GM19099 (cell line): Measurements from ENCODE around the gene TMEM89.

Source experiments
- POLR2A ChIP-seq: IDR thresholded peaks from 3 replicates; pipeline ENCODE4 v1.6.1; 2011; ENCODE audit warnings: low read depth; ENCODE audit not compliant: insufficient read length; ENCODE audit errors: extremely low read depth

TMEM89 gene

DNA sequence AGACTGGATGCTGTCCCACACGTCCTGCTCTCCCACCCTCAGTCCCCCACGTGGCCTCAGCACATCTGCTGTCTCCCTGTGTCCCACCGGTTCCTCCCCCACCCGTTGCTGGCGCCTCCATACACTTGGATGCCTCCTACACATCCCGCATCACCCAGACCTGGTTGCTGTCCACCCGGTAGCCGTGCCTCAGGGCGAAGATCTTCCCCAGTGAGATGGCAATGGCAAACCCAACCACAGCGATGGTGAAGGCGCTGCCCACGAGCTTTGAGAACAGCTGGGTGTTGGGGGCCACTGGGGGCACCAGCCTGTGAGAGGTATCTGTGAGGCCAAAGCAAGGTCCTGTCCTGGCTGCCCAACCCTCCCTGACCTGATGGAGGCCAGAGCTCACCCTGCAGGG is 9.3 kb upstream of the TMEM89 start:
- TF ChIP-seq POLR2A: no peak

DNA sequence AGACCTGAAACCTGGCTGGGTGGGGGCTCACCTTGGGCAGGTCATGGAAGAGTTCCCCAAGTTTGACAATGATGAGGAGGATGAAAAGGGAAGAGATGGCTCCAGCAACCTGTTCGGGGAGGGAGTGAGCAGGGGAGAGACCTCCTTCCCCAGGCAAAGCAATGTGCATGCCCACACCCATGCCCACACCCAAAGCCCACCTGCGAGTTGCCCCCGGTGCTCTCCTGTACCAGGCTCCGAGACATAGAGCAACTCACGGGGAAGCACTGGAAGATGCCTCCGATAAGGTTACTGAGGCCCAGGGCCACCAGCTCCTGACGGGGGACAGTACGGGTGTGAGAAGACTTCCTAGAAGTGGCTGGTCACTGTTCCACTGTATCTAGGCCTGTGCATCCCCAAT is 8.8 kb upstream of the TMEM89 start:
- TF ChIP-seq POLR2A: no peak

DNA sequence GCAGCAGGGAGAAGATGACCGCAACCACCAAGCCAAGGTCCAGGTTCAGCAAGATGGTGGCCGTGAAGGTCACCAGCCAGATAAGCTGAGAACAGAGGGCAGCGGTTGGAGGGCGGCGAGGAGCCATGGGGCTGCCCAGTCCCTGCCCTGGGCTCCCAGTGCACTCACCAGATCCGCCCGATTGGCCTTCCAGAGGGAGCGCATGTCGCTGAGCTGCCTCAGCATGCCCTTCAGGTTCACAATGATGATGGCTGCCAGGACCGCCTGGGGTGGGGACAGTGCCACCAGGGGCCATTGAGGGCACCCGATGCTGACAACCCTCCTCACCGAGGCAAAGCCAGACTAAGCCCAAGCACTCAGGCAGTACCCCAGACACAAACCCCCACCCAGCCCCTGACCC is 8.3 kb upstream of the TMEM89 start:
- TF ChIP-seq POLR2A: no peak

DNA sequence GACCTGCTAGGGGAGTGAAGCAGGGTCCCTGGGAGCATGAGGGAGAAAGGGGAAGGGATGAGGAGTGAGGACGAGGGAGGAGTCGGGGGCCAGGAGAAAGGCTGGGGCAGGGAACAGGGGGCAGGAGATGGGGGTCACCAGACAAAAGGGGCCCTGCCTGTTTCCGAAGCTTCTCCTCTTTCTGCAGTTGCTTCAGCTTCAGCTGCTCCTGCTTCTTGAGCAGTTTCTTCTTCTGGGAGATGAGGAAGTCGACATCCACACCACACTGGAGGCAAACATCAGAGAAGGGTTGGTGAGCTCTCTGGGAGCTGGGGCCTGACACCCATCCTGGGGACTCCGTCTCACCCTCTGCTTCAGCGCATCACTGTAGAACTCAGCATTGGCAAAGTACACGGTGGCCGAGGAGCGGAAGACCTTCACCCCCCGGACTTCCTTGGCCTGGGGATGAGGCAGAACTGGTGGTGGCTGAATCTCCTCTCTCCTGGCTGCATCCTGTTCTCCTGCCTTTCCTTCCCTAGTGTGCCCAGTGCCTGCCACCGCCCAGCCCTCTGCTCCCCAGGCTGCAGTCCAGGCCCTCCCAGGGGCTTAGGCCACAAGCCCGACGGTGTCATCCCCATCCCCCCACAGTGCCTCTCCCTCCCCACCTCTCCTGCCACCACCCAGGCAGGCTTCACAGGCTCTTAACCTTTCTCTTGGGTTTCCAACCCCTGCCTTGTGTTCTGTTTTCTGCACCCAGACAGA is 6.9 kb upstream of the TMEM89 start:
- no peak for TF ChIP-seq POLR2A

DNA sequence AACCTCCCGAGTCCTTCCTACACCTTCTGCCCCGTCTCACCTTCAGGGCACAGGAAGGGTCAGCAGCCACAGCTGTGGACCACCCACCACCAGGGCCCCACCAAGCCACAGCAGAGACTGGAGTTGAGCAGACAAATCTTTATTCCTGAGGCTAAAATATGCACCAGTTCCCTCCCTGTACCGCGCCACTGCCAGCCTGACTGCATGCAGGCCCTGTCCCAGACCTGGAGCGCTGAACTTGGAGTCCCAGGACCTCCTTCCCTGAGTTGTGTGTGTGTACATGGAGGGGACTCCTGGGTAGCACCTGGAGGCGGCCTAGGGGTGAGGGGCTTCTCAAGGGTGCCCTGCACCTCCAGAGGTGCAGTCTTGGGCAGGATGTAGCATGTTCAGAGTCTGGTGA is 4.0 kb upstream of the TMEM89 start:
- TF ChIP-seq POLR2A: no peak

DNA sequence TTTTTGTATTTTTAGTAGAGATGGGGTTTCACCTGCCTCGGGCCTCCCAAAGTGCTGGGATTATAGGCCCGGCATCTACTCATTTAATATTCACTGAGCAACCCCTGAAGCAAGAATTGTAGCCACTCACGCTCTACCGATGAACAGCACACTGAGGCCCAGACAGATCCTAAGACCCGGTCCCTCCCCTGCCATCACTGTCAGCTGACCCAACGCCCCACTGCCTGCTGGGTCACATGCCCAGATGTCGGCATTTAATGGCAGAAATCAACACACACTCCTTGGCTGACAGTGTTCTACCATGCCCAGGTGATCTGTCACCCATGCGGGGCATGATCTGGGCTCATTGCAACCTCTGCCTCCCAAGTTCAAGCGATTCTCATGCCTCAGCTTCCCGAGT is 3.2 kb upstream of the TMEM89 start:
- TF ChIP-seq POLR2A: no peak

DNA sequence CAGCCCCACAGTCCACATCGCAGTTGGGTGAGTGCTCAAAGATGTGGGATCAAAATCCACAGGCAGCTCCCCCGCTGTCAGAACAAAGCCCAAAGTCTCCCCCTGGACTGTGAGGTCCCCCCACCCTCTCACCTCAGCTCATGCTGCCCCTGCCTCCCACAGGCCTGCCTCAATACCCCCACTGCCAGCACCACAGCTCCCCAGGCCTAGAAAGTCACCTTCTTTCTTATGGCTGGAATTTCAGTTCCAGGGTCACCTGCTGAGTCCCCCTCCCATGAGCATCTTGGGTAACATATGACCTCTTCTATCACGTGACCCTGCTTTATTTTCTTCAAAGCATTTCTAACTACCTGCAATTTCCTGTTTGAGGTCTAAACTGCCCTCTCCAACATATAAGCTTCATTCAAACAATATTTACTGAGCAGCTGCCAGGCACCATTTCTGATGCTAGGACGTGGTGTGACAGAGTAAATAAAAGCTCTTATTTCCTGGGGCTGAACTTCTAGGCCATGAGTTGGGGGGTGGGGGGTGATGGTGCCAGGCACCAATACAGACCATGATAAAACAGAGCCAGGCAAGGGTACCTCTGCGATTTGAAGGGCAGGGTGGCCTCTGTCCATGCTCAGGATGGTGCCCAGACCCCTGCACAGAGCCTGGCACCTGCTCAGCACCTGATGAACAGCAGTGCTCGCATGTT is 2.4 kb upstream of the TMEM89 start:
- TF ChIP-seq POLR2A: no peak

DNA sequence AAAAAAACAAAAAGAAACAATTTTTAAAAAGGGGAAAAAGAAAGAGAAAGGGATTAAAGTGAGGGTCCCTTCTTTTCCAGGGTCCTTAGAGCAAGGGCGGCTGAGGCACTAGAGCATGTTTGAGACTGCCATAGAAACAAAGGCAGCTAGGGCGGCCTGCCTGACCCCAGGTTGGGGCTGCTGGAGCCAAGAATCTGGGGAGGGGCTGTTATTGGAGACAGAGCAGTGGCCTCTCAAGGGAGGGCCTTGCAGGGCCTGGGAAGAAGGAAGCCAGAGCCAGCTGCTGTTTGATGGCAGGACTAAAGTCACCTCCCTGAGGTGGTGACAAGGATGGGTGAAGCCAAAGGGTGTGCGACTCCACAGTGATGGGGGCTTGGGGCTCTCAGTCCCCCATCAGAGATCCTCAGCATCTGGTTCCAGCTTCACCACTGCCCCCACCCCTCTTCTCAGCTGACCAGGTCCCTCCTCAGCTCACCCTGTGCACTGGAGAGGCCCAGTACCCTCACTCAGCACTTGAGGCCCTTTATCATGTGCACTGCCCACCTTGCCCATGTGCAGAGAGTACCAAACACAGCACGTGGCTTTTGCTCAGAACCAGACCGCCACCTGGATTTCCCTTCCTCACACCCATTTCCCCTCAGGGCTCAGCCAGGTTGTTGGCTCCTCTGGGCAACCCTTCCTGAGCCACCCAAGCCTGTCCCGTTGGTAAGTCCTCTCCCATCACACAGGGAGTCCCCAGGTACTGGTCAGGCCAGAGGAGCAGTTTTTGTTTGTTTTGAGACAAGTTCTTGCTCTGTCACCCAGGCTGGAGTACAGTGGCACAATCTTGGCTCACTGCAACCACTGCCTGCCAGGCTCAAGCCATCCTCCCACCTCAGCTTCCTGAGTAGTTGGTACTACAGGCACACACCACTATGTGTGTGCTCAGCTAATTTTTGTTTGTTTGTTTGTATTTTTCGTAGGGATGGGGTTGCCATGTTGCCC is 1.7 kb downstream of the TMEM89 start:
- no peak for TF ChIP-seq POLR2A

DNA sequence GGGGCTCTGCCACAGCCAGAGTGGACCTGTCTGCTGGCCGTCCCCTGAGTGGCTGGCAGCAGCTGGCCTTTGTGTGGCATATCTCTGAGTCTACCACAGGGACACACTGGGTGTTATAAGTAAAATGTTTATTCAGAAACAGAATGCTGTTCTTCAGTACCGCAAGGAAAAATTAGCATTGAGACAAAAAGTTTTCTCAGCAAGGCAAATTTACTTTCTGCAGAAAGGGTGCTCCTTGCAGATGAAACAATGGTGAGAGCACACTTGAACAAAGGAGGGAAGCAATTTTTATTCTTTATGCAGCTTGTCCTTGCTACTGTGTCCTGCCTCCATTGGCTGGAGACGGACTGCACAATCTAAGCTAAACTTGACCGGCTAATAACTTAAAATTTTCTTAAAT is 4.0 kb downstream of the TMEM89 start:
- no peak for TF ChIP-seq POLR2A

DNA sequence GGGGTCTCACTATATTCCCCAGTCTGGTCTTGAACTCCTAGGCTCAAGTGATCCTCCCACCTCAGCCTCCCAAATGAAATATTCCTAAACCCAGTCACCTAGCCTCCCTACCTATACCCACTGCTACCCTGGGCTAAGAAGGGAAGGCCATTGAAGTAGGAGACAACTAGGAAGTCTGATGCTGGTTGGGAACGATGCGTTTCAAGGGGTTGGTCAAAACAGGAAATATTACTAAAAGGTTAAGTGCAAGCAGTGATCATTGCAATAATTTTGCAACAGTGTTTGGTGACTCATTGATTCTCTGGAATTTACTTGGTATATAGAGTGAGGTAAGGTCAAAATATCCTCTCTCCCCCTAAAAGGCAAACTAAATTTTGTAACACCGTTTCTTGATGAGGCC is 7.5 kb downstream of the TMEM89 start:
- no peak for TF ChIP-seq POLR2A

DNA sequence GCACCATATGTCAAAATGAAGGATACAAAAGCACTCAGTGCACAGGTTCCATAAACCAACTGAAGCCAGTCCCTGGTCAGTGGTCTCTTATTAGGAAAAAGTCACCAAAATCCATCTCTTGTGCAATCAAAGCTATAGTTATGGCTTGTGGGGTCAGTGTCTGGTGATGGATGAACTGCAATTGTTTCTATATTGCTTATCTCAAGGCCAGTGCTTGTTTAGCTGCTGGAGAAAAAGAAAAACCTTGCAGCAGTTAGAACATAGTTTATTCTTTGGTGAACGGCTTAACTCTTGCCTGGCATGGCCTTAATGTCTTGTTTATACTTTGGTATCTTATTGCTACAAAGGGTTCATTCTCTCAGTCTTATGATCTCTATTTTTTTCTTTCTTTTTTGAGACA is 9.3 kb downstream of the TMEM89 start:
- TF ChIP-seq POLR2A: no peak

DNA sequence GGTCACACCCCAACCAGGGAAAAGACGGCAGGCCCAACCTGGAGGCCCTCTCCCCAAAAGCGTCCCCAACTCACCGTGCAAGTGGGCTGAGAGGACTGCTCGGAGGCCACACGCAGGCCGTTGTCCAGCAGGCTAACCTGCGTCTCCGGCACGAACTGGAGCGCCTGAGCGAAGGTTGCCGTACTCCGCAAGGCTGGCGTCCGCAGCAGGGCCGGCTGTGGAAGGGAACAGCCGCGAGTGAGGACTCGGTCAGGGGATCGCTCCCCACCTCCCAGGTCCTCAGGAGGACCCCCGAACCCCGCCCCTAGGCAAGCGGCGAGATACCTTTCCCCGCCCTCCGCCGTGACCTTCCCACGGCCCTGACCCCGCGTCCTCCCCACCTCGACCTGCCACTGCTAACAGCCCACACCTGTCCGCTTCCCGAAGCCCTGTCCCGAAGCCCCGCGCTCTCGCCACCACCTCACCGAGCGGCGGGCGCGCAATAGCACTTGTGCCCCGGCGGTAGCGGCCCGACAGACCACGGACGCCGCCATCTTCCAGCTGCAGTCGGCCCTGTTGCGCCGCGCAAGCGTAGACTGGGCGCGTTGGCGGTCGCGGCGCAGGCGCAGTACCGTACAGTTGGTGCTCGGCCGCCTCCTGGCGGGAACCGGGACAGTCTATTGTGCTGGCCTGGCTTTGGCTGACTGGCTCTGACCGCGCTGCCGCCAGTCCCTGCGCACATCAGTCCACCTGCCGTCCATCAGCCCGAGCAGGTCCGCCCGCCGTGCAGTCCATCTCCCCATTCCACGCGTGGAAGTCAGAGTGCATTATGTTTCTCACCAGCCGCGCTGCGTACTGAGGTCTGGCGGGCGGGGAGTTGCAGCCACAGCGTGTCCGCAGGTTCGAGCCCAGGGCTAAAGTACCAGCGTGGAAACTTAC is 12.2 kb downstream of the TMEM89 start, which contains the start of gene UQCRC1:
TSS of gene UQCRC1 (minus strand) at position 559 of the 918 bp plus-strand sequence. CDS start at position 533, 26 bp downstream.
- TF ChIP-seq POLR2A: peak; percentile 96

DNA sequence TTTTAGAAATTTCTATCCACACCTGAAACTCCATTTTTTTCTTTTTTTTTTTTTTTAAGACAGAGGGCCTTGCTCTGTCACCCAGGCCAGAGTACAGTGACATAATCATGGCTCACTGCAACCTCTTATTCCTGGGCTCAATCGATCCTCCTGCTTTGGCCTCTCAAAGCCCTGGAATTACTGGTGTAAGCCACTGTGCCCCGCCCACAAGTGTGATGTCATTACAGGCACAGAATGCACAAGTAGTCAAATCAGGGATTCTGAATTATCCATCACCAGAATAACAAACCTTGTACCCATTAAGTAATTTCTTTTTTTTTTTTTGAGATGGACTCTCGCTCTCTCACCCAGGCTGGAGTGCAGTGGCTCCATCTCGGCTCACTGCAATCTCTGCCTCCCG is 14.1 kb downstream of the TMEM89 start:
- TF ChIP-seq POLR2A: no peak

DNA sequence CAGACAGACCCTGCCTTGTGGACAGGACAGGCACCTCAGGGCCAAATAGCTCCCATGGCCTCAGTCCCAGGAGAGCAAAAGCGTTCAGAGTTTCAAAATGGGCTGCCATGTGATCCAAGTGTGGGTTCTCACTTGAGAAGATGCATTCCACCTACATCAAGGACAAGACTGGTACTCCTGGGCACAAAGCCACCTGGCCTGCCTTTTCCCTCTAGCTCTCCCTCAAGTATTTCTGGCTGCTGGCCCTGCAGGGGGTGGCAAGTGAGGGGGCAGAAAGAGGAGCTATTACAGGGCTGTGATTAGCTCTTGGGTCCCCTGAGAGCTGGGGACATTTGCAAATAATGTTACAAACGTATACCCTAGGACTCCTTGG is 20.0 kb downstream of the TMEM89 start:
- no peak for TF ChIP-seq POLR2A
